ENCODE data around the gene TMEM40. TPM values are rescaled to one million over a fixed set of nuclear protein-coding genes. Genes with fewer than 3 reads are reported as not detected.
A peak's percentile ranks its signal among the peaks of the same experiment; 100 is the strongest.

The TMEM40 gene
- total and polyA plus RNA-seq, 9 of the 15 experiments (the other 6 are each of a cell fraction or from before 2014, with no cell fraction given) = 0.11 to 0.31 (median 0.14) TPM; not detected in 6

DNA sequence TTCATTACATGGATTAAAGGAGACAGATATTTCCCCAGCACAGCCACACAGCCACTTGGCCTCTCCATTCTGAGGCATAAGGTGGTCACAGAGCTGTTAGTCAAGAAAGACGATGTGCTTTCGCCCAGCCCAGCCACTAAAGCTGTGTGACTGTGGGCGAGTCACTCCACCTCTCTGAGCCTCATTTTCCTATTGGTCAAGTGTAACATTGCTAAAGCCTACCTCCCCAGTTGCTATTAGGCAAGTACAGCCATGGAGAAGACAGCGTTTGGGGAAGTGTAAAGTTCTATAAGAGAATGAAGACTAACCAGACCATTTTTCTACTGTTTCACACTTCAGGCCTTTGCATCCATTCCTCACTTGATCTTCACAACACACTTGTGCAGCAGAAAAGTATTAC lies 24.1 kb downstream of the TMEM40 start:
- H4K20me1 ChIP-seq (replicated peaks; ENCODE audit: control insufficient read depth, insufficient read depth, low read length) = no peaks in the 10 kb centered on the region
- no peaks in the 10 kb centered on the region for H3K79me2 ChIP-seq (ENCODE audit: control insufficient read depth, insufficient read depth, low read length)
- 1% methylated on average over 4 of the region's 4 CpGs for WGBS (ENCODE audit: insufficient coverage, low coverage, missing lambda C conversion rate)
- 0 out of 2 replicates have a peak, but pooled peaks cover 2% of the 10 kb centered on the region for H3K9me3 ChIP-seq (replicated peaks; ENCODE audit: control insufficient read depth, insufficient read depth, low read depth, low read length)
- H3K9ac ChIP-seq (ENCODE audit: insufficient read depth in 1 of 2, low read depth in 2 of 2, low read length in 2 of 2) = no peak overlapping the region
- ATAC-seq = no peak
- ChIA-PET CTCF (ENCODE audit: low intra/inter-chr PET ratio) (no interaction called here), POLR2A (interaction anchor here (1.0 to 1.7 kb wide), 2 partner anchors 9 to 28 kb away, joined by 3 to 6 read pairs; no protein-coding TSS in a partner anchor)
- no peak overlapping the region for H3K27ac ChIP-seq (ENCODE audit: extremely low read depth, low read depth, low read length)
- H3K36me3 ChIP-seq (ENCODE audit: control insufficient read depth, insufficient read depth, low read length) = no peaks in the 10 kb centered on the region
- intact Hi-C loops (cut with micrococcal nuclease) = no loop called here
- no TSS peak for BruUV-seq (replicated peaks)
- in situ Hi-C loops (cut with MboI) = loop anchor here (25.0 kb wide), 1 partner anchor 748 kb away; no protein-coding TSS in a partner anchor
- H3K4me2 ChIP-seq (ENCODE audit: insufficient read depth, low read length) = no peak overlapping the region
- peaks cover 0 to 21% of the 10 kb centered on the region in 2 experiments; a peak in 1 of 5 replicates for H3K27me3 ChIP-seq (ENCODE audit: control insufficient read depth in 2 of 2, insufficient read depth in 2 of 2, low read length in 2 of 2)
- H3K4me3 ChIP-seq = no peak overlapping the region
- no peak for FAIRE-seq
- no peak overlapping the region for H2AFZ ChIP-seq (ENCODE audit: low read depth, low read length)
- DNase-seq (ENCODE audit: extremely low read depth in 1 of 4, low spot score in 3 of 4) = no peak
- no peaks in the 10 kb centered on the region for H3K9me1 ChIP-seq (ENCODE audit: control insufficient read depth, insufficient read depth, low read length)
- H3K4me1 ChIP-seq (replicated peaks in 1 of 2; ENCODE audit: control insufficient read depth in 2 of 2, insufficient read depth in 2 of 2, low read length in 2 of 2) = no peaks in the 10 kb centered on the region; a peak in 1 of 5 replicates
- TF ChIP-seq ZFP36 (IDR thresholded peaks at IDR 0.05; ENCODE audit: low read depth, low read length, partially characterized antibody) = peak; percentile 68
- no peak for TF ChIP-seq FOXK2 (conservative IDR thresholded peaks at IDR 0.05 in 1 of 2, IDR thresholded peaks at IDR 0.05 in 1 of 2; ENCODE audit: low read depth in 2 of 2)
- peak; percentile 69 for TF ChIP-seq RBM25 (IDR thresholded peaks at IDR 0.05; ENCODE audit: low read depth, low read length, severe bottlenecking)
- TF ChIP-seq IRF2 (CRISPR knock-in tag; IDR thresholded peaks at IDR 0.05) = no peak
- TF ChIP-seq, protein P1, sequence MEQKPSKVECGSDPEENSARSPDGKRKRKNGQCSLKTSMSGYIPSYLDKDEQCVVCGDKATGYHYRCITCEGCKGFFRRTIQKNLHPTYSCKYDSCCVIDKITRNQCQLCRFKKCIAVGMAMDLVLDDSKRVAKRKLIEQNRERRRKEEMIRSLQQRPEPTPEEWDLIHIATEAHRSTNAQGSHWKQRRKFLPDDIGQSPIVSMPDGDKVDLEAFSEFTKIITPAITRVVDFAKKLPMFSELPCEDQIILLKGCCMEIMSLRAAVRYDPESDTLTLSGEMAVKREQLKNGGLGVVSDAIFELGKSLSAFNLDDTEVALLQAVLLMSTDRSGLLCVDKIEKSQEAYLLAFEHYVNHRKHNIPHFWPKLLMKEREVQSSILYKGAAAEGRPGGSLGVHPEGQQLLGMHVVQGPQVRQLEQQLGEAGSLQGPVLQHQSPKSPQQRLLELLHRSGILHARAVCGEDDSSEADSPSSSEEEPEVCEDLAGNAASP (IDR thresholded peaks at IDR 0.05) = no peak
- TF ChIP-seq NFIX (CRISPR knock-in tag; IDR thresholded peaks at IDR 0.05; ENCODE audit: low read depth) = no peak
- TF ChIP-seq TAF9B (IDR thresholded peaks at IDR 0.05; ENCODE audit: partially characterized antibody) = no peak
- no peak for TF ChIP-seq ZNF586 (CRISPR knock-in tag; conservative IDR thresholded peaks at IDR 0.05)
- TF ChIP-seq MTA2 (IDR thresholded peaks at IDR 0.05; ENCODE audit: low read depth) = no peak
- TF ChIP-seq POLR2H (tag; IDR thresholded peaks at IDR 0.05; ENCODE audit: low read depth) = no peak
- no peak for TF ChIP-seq ZBTB7A (IDR thresholded peaks at IDR 0.05; ENCODE audit: borderline replicate concordance, control insufficient read depth, low read depth, low read length)
- no peak for TF ChIP-seq HMG20B (CRISPR knock-in tag; IDR thresholded peaks at IDR 0.05)
- no peak for TF ChIP-seq POLR2G (IDR thresholded peaks at IDR 0.05; ENCODE audit: low read depth, low read length)
- peak; percentile 65; the same call in 1 of the 2 replicates for TF ChIP-seq BCOR (IDR thresholded peaks at IDR 0.05)
